ENCODE measurements around the gene HSPBP1.

Gene HSPBP1

DNA sequence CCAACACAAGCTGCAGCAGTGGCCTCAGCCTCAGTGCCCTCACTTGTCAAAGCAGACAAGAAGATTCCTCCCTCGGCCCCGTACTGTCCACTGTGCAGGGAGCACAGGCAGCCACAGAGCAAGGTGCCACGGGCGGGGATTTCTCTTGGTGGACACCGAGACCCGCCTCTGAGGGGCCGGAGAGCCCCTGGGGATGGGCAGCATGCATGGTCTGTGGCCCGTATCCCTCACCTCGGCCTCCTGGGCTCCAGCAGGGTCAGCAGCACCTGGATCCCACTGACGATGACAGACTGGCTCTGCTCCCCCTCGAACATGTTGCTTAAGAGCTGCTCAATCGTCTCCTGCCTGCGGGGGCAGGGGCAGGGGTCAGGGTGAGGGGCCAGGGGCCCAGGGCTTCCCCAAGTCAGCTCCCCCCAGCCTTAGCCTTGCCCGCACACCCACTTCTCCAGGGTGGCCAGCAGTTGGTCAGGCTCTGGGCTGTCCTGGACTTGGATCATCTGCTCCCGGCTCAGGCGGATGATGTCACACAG is 37.9 kb downstream of the HSPBP1 start:
- no peaks in the 10 kb centered on the region for H3K9me3 Mint-ChIP-seq
- no peaks in the 10 kb centered on the region for H3K27me3 Mint-ChIP-seq
- no peak overlapping the region for H3K27ac Mint-ChIP-seq
- no peak for ATAC-seq (replicated peaks)
- H3K4me3 Mint-ChIP-seq = no peak overlapping the region
- peaks cover 93% of the 10 kb centered on the region for H3K36me3 Mint-ChIP-seq (ENCODE audit: insufficient read depth)
- peaks cover 5 to 11% of the 10 kb centered on the region in 2 donors for H3K4me1 Mint-ChIP-seq (ENCODE audit: low read depth in 2 of 2)
- no peak for DNase-seq

DNA sequence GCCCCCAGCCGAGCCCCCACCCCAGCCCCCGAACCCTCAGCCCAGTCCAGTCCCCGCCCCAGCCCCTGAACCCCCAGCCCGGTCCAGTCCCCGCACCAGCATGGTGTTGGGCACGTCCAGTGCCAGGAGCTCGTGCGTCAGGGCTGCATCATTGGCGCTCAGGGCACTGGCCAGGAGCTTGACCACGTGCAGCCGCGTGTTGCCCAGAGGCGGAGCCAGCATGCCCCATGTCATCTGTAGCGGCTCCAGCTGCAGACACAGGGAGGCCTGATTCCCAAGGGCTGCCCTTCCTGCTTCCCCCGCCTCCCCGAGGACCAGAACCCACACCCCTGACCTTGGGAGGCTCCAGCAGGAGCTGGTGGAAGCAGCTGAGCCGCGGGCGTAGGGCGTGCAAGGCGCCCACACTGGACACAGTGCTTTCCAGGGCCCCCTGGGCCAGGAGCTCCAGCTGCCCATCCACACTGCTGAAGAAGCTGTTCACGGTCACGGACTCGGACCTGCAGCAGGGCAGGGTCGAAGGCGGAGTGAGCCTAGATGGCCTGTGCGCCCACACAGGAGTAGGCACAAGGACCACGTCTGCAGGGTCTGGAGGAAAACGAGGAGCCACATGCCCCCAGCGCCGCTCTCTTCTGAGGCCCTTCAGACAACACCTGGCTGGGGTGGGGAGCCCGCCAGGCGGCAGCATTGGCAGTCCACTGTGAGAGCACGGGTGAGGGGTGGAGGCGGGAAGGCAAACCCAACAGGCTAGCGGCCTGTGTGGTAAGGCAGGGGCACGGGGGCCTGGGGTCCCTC is 38.6 kb downstream of the HSPBP1 start:
- Mint-ChIP-seq H3K36me3 (ENCODE audit: insufficient read depth) (peaks cover 93% of the 10 kb centered on the region), H3K27me3 (no peaks in the 10 kb centered on the region), H3K4me1 (ENCODE audit: low read depth in 2 of 2) (peaks cover 5 to 11% of the 10 kb centered on the region in 2 donors), H3K4me3 (no peak overlapping the region), H3K27ac (peak overlapping the region in 1 of 2 donors; percentile 69), H3K9me3 (no peaks in the 10 kb centered on the region)
- ATAC-seq (replicated peaks) = no peak
- no peak for DNase-seq

DNA sequence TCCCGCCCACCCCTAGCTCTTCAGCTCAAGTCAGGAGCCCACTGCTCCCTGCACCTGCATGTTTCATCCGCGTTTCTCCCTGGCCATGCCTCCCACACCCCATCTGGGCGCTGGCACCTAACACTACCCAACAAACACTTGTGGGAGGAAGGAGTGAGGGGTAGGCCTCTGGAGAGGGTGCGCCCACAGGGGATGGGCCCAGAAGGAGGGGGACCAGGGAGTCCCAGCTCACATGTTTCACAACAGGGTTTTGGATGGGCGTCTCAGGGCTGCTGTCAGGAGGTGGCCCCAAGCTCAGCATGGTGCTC is 39.2 kb downstream of the HSPBP1 start:
- H3K4me1 Mint-ChIP-seq (ENCODE audit: low read depth in 2 of 2) = peaks cover 5 to 7% of the 10 kb centered on the region in 2 donors
- ATAC-seq (replicated peaks) (no peak), DNase-seq (no peak)
- no peaks in the 10 kb centered on the region for H3K27me3 Mint-ChIP-seq
- peak overlapping the region in 1 of 2 donors; percentile 69 for H3K27ac Mint-ChIP-seq
- peaks cover 93% of the 10 kb centered on the region for H3K36me3 Mint-ChIP-seq (ENCODE audit: insufficient read depth)
- H3K9me3 Mint-ChIP-seq = no peaks in the 10 kb centered on the region
- H3K4me3 Mint-ChIP-seq = no peak overlapping the region

DNA sequence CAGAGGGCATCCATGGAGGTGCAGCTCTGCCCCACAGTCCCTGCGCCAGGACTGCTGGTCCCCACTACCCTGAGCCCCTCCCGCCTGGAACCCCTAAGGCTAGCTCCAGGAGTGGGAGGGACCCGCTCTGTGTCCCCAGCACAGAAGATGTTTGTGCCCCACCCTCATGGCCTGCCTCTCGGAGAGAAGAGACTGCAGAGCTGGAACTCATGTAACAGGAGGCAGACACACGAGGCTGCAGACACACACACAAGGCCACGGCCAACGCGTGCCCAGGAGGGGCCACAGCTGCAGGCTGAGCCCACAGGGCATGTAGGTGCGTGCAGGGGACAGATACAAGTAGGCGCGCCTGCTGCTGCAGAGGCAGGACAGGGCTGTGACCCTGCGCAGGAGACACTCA is 40.9 kb downstream of the HSPBP1 start:
- no peak for ATAC-seq (replicated peaks)
- no peaks in the 10 kb centered on the region for H3K27me3 Mint-ChIP-seq
- no peaks in the 10 kb centered on the region for H3K9me3 Mint-ChIP-seq
- H3K4me3 Mint-ChIP-seq = no peak overlapping the region
- H3K27ac Mint-ChIP-seq = no peak overlapping the region
- DNase-seq = no peak
- peaks cover 99% of the 10 kb centered on the region for H3K36me3 Mint-ChIP-seq (ENCODE audit: insufficient read depth)
- peaks cover 10 to 13% of the 10 kb centered on the region in 2 donors for H3K4me1 Mint-ChIP-seq (ENCODE audit: low read depth in 2 of 2)

DNA sequence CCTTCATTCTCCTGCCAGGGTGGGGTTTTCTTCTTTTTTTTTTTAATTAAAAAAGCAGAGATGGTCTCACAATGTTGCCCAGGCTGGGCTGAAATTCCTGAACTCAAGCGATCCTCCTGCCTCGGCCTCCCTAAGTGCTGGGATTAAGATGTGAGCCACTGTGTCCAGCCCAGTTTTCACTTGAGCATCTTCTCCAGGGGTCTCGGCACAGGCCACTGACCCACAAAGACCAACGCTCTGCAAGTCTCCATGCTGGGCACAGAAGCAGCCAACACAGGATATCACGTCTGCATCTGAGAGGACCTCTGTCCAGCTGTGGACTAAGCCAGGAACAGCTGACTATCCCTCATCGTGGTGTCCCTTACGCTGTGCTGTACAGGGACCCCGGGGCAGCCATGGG is 41.9 kb downstream of the HSPBP1 start:
- Mint-ChIP-seq H3K27me3 (no peaks in the 10 kb centered on the region), H3K4me3 (no peak overlapping the region), H3K4me1 (ENCODE audit: low read depth in 2 of 2) (peaks cover 10 to 13% of the 10 kb centered on the region in 2 donors), H3K36me3 (ENCODE audit: insufficient read depth) (peaks cover 99% of the 10 kb centered on the region), H3K9me3 (no peaks in the 10 kb centered on the region), H3K27ac (no peak overlapping the region)
- DNase-seq (no peak), ATAC-seq (replicated peaks) (no peak)

DNA sequence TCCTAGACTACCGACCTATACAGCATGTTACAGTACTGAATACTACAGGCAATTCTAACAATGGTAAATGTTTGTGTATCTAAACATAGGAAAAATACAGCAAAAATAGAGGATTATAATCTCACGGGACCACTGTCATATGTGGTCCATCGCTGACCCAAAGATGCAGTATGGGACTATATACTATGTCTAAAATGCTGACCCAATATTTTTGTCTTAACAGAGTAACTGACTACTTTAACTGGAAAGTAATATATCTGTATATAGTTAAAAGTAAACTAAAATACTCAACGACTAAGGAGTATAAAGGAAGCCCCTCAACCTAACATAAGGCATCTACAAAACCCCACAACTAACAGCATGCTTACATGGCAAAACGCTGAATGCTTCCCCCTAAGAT is 46.9 kb downstream of the HSPBP1 start:
- H3K27ac Mint-ChIP-seq = no peak overlapping the region
- ATAC-seq (replicated peaks) = no peak

DNA sequence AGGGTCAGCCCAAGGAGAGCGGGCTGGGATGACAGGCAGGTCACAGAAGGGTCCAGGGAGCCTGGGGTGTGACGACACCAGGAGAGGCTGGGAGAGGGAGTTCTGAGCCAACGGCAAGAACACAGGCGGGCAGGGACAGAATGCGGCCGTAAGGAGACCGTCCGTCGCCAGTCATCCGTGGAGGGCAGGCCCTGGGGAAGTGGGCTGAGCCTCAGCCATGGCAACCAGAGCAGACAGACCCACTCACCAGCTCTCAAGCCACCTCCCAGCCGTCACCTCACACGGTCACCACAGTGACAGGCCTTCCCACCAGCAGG is 47.7 kb downstream of the HSPBP1 start:
- H3K4me1 Mint-ChIP-seq (ENCODE audit: low read depth in 2 of 2) = peaks cover 6 to 8% of the 10 kb centered on the region in 2 donors
- no peak for ATAC-seq (replicated peaks)
- peak overlapping the region in 1 of 2 donors; percentile 67 for H3K27ac Mint-ChIP-seq

More for the DNA sequence above, 46.9 kb downstream of the HSPBP1 start:
- H3K36me3 Mint-ChIP-seq (ENCODE audit: insufficient read depth) = peaks cover 83% of the 10 kb centered on the region
- peaks cover 6 to 8% of the 10 kb centered on the region in 2 donors for H3K4me1 Mint-ChIP-seq (ENCODE audit: low read depth in 2 of 2)
- H3K9me3 Mint-ChIP-seq = no peaks in the 10 kb centered on the region
- DNase-seq = no peak
- no peak overlapping the region for H3K4me3 Mint-ChIP-seq
- no peaks in the 10 kb centered on the region for H3K27me3 Mint-ChIP-seq

DNA sequence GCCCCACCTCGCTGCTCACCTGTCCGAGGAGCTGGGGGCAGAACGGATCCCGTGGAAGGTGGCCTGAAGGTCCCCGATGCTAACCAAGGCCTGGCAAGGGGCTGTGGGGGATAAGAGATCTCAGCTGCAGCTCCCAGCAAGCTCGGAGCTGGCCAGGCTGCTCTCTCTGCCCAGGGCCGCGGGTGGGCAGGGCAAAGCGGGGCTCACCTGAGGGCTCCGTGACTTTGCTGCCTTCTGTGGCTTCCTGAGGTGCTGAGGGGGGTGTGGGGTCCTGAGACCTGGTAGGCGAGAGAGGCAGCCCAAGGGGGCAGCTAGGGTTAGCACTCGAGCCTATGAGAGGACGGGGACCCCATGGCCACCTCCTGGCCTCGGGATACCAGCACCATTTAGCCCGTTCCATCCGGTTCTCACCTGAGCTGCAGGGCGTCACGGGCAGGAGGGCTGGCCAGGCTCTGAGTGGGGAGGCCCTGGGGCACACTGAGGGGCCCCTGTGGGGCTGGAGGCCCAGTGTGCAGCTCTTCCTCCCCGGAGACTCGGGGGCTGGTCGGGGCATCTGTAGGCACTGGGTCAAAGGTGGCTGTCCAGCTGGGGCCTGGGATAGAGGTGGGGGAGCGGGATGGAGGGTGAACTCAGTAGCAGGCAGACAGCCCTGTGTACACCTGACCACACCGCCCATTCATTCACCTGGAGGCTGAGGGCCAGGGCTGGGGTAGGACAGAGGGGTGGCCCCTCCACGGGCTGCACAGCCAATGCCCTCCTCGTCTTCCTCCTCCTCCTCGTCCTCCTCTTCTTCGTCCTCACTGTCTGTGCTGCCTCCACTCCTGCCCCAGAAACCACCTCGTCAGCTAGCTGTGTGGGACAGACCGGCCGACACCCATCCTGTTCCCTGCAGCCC is 48.3 kb downstream of the HSPBP1 start:
- ATAC-seq (replicated peaks) (no peak), DNase-seq (no peak)
- H3K4me1 Mint-ChIP-seq (ENCODE audit: low read depth in 2 of 2) = peaks cover 6 to 8% of the 10 kb centered on the region in 2 donors
- H3K9me3 Mint-ChIP-seq = no peaks in the 10 kb centered on the region
- no peak overlapping the region for H3K4me3 Mint-ChIP-seq
- H3K27ac Mint-ChIP-seq = peak overlapping the region in 1 of 2 donors; percentile 67
- peaks cover 76% of the 10 kb centered on the region for H3K36me3 Mint-ChIP-seq (ENCODE audit: insufficient read depth)
- H3K27me3 Mint-ChIP-seq = no peaks in the 10 kb centered on the region

More for the DNA sequence above, 47.7 kb downstream of the HSPBP1 start:
- no peak for DNase-seq
- H3K4me3 Mint-ChIP-seq = no peak overlapping the region
- no peaks in the 10 kb centered on the region for H3K27me3 Mint-ChIP-seq
- H3K36me3 Mint-ChIP-seq (ENCODE audit: insufficient read depth) = peaks cover 80% of the 10 kb centered on the region
- H3K9me3 Mint-ChIP-seq = no peaks in the 10 kb centered on the region

DNA sequence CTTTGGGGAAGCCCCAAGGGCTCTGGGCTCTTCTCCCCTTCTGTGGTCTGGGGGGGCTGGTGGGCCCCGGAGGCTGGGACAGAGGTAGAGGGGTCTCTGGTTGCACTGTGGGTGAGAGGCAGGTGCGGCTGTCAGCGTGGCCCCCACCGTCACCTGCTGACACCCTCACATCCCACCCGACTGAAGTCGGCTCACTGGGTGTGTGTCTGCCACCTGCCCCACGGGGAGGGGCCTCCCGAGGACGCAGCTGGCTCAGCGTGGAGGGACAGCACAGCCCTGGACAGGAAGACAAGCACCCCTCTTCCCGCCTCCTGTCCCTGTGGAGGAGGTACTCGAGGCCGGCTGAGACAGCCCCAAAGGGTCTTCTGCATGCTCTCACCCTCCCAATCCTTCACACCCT is 49.1 kb downstream of the HSPBP1 start:
- ATAC-seq (replicated peaks) (no peak), DNase-seq (no peak)
- Mint-ChIP-seq H3K36me3 (ENCODE audit: insufficient read depth) (peaks cover 74% of the 10 kb centered on the region), H3K9me3 (no peaks in the 10 kb centered on the region), H3K27me3 (no peaks in the 10 kb centered on the region), H3K4me1 (ENCODE audit: low read depth in 2 of 2) (peaks cover 7 to 8% of the 10 kb centered on the region in 2 donors), H3K27ac (no peak overlapping the region), H3K4me3 (no peak overlapping the region)

DNA sequence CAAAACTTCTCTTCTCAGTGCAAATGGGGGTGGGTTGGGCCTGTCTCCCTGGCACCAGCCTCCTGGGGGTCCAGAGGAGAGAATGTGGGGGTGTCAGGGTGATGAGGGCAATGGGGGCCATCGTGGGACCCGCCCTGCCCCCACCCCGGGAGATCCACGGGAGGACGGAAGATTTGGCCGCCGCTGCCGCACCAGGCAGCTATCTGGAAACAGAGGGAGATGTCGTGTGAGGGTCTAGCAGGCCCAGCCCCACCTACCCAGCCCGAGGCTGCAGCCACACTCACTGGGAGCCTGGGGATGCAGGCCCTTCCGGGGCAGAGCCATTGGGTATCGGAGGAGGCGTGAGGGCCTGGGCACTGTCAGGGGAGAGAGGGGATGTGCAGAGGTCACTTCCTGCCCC is 49.6 kb downstream of the HSPBP1 start:
- no peak overlapping the region for H3K4me3 Mint-ChIP-seq
- H3K36me3 Mint-ChIP-seq (ENCODE audit: insufficient read depth) = peaks cover 73% of the 10 kb centered on the region
- ATAC-seq (replicated peaks) (no peak), DNase-seq (no peak)
- H3K4me1 Mint-ChIP-seq (ENCODE audit: low read depth in 2 of 2) = peaks cover 11% of the 10 kb centered on the region in 2 donors
- H3K9me3 Mint-ChIP-seq = no peaks in the 10 kb centered on the region
- H3K27me3 Mint-ChIP-seq = no peaks in the 10 kb centered on the region
- peak overlapping the region in 1 of 2 donors; percentile 82 for H3K27ac Mint-ChIP-seq

DNA sequence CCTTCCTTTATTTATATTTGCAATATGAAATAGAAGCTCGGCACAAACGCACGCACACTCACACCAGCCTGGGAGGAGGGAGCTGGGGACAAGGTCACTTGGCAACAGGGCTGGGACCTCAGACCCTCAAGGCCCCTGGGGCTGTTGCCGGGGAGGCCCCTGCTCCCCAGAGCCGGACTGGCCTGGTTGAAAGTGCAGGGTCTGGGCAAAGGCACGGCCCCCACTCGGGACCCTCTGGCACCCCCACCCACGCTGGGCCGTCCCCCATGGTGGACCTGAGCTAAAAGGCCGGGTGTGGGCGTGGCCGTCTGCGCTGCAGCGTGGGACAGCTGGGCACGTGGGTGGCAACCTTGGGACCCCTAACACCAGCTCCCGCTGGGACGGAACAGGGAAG is 50.1 kb downstream of the HSPBP1 start:
- no peaks in the 10 kb centered on the region for H3K27me3 Mint-ChIP-seq
- no peak for ATAC-seq (replicated peaks)

DNA sequence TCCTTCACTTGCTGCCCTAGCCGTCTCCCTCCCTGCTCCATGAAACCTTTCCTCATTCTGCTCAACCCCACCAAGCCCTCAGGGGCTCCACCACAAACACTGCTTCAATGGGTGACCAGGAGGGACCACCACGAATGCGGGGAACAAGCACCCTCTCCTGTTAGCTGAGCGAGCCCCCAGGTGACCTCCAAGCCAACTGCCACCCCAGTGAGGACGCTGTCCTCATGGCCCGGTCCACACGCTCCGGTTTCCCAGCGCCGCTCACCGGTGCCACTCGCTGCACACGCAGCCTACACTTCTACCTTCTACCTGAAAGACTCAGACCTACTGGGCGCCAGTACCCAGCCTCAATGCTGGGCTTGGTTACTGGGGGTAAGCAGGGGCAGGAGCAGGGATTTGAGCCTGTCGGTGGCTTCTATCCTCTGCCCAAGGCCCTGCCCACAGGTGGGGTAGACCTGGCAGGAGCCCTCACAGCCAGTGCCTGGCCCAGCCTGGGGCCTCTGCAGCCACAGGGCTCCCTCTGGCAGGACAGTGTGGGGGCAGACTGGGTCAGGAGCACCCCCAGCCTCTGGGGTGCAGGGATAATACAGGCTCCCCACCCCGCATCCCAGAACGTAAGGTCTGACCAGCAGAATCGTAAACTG is 50.6 kb downstream of the HSPBP1 start:
- peak overlapping the region in 1 of 2 donors; percentile 57 for H3K27ac Mint-ChIP-seq
- no peaks in the 10 kb centered on the region for H3K27me3 Mint-ChIP-seq
- ATAC-seq (replicated peaks) (no peak), DNase-seq (no peak)
- peaks cover 69% of the 10 kb centered on the region for H3K36me3 Mint-ChIP-seq (ENCODE audit: insufficient read depth)
- no peak overlapping the region for H3K4me3 Mint-ChIP-seq
- peaks cover 8% of the 10 kb centered on the region in 2 donors for H3K4me1 Mint-ChIP-seq (ENCODE audit: low read depth in 2 of 2)
- no peaks in the 10 kb centered on the region for H3K9me3 Mint-ChIP-seq

More for the DNA sequence above, 50.1 kb downstream of the HSPBP1 start:
- H3K4me3 Mint-ChIP-seq = no peak overlapping the region
- peaks cover 71% of the 10 kb centered on the region for H3K36me3 Mint-ChIP-seq (ENCODE audit: insufficient read depth)
- DNase-seq = no peak
- peaks cover 12 to 13% of the 10 kb centered on the region in 2 donors for H3K4me1 Mint-ChIP-seq (ENCODE audit: low read depth in 2 of 2)
- H3K9me3 Mint-ChIP-seq = no peaks in the 10 kb centered on the region
- peak overlapping the region in 1 of 2 donors; percentile 82 for H3K27ac Mint-ChIP-seq

DNA sequence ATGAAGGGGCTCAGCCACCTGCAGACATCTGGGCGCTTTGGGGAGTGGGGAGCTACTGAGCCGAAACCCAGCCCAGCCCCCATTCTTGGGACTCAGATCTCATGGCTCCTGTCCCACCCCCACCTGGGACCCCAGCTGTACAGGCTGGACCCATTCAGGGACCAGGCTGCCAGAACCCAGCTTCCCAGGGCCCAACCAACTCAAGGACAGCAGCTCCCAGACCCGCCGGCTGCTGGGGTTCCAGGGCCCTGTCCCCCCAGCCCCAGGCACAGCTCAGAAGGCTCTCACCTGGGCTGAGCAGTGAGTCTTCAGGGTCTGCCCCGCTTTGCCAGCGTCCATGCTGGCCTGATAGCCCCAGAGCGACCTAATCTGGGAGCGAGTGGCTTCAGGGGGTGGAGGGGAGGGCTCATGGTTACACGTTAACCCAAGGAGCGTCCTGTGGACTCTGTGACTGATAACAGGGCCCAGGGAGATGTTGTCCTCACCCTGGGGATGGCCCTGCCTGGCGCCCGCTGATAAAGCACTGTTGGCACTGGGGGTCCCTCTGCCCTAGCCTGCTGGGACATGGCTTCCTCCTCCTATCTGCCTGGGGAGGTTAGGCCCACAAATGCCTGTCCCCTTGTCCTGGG is 51.4 kb downstream of the HSPBP1 start, which contains the start of gene TMEM86B:
TMEM86B (minus strand) TSS at position 361 of the 629 bp plus-strand sequence; CDS start at position 339, 22 bp downstream.
- Mint-ChIP-seq H3K36me3 (ENCODE audit: insufficient read depth) (peaks cover 69% of the 10 kb centered on the region), H3K27me3 (no peaks in the 10 kb centered on the region), H3K4me3 (peak within 1 kb of the TSS in 1 of 2 donors; percentile 38), H3K27ac (peak within 1 kb of the TSS in 1 of 2 donors; percentile 88), H3K9me3 (no peaks in the 10 kb centered on the region), H3K4me1 (ENCODE audit: low read depth in 2 of 2) (peaks cover 5 to 6% of the 10 kb centered on the region in 2 donors)
- ATAC-seq (replicated peaks) (no peak), DNase-seq (no peak)
